Subcutaneous abdominal adipose tissue (tissue), 5 donors: ENCODE results near the gene ARF6.
"Not testable (repeated sequence)": the region's sequence is repeated elsewhere in the genome, so short reads cannot be mapped to it uniquely, and the experiment has no call there.

Source experiments
- H3K27ac ChIP-seq: one replicate; pipeline ENCODE4 v1.7.0; 2013; ENCODE audit warnings: low read depth, mild to moderate bottlenecking, inconsistent platforms, low read length, moderate library complexity
- H3K27me3 ChIP-seq, 5 donors: one replicate each; pipeline ENCODE4 v1.7.0; 2013; ENCODE audit warnings: low read length in 5 of 5, inconsistent platforms in 1 of 5; ENCODE audit not compliant: control insufficient read depth in 5 of 5, insufficient read depth in 4 of 5
- H3K36me3 ChIP-seq, 5 donors: one replicate each; pipeline ENCODE4 v1.7.0; 2013; ENCODE audit warnings: low read length in 5 of 5; ENCODE audit not compliant: control insufficient read depth in 5 of 5, insufficient read depth in 5 of 5
- H3K4me1 ChIP-seq, 5 donors: one replicate each; pipeline ENCODE4 v1.7.0; 2013; ENCODE audit warnings: low read length in 5 of 5, mild to moderate bottlenecking in 3 of 5, moderate library complexity in 1 of 5; ENCODE audit not compliant: control insufficient read depth in 5 of 5, insufficient read depth in 5 of 5
- H3K4me3 ChIP-seq, 5 donors: one replicate each; pipeline ENCODE4 v1.7.0; 2013; ENCODE audit warnings: low read length in 5 of 5, low read depth in 1 of 5
- H3K9ac ChIP-seq, 5 donors: one replicate each; pipeline ENCODE4 v1.7.0; 2013; ENCODE audit warnings: low read length in 5 of 5, mild to moderate bottlenecking in 4 of 5, moderate library complexity in 3 of 5
- H3K9me3 ChIP-seq, 5 donors: one replicate each; pipeline ENCODE4 v1.7.0; 2013; ENCODE audit warnings: low read length in 5 of 5; ENCODE audit not compliant: control insufficient read depth in 5 of 5
- donor health status: healthy.
- donor health status: healthy.
- donor health status: healthy.
- donor health status: healthy.
- donor health status: healthy.

Gene ARF6

GRCh38 chr14:49893309-49894213 lies 679 bp downstream of the ARF6 start:
- peaks cover 0 to 10% (median 7%) of the 10 kb centered on the region in 5 donors for H3K36me3 ChIP-seq
- H3K4me1 ChIP-seq, result peaks cover 8 to 51% (median 48%) of the 10 kb centered on the region in 5 donors

GRCh38 chr14:49894214-49895107 lies 1.6 kb downstream of the ARF6 start:
- not testable (repeated sequence) for H3K9me3 ChIP-seq, H3K27me3 ChIP-seq
- Histone ChIP-seq H3K9ac (peak overlapping the region; percentile 96 to 100 (median 97)), H3K27ac (peak overlapping the region; percentile 99), H3K4me3 (peak overlapping the region; percentile 90 to 99 (median 97)), H3K36me3 (peaks cover 0 to 10% (median 7%) of the 10 kb centered on the region in 5 donors), H3K4me1 (peaks cover 8 to 53% (median 48%) of the 10 kb centered on the region in 5 donors)

More at GRCh38 chr14:49893309-49894213, 679 bp downstream of the ARF6 start:
- Histone ChIP-seq H3K27ac (peak overlapping the region; percentile 99), H3K27me3 (no peaks in the 10 kb centered on the region), H3K9me3 (no peaks in the 10 kb centered on the region), H3K4me3 (peak overlapping the region; percentile 90 to 99 (median 97)), H3K9ac (peak overlapping the region; percentile 96 to 100 (median 97))

- peaks cover 0 to 10% (median 7%) of the 10 kb centered on the region in 5 donors for H3K36me3 ChIP-seq
- peak overlapping the region; percentile 59 to 99 (median 95) for H3K4me3 ChIP-seq
- H3K4me1 ChIP-seq, result peaks cover 8 to 53% (median 48%) of the 10 kb centered on the region in 5 donors
- H3K27me3 ChIP-seq, result no peaks in the 10 kb centered on the region
- H3K9ac ChIP-seq, result peak overlapping the region in 2 of 5 donors; percentile 42 to 100
- peak overlapping the region; percentile 99 for H3K27ac ChIP-seq
- H3K9me3 ChIP-seq, result no peaks in the 10 kb centered on the region
Observed at GRCh38 chr14:49895480-49895879, 2.6 kb downstream of the ARF6 start.

- Histone ChIP-seq H3K4me1 (peaks cover 8 to 53% (median 48%) of the 10 kb centered on the region in 5 donors), H3K4me3 (peak overlapping the region; percentile 59 to 99 (median 95)), H3K27ac (peak overlapping the region; percentile 99), H3K36me3 (peaks cover 0 to 10% (median 7%) of the 10 kb centered on the region in 5 donors), H3K9ac (peak overlapping the region in 3 of 5 donors; percentile 11 to 100 (median 42))
- H3K27me3 ChIP-seq, H3K9me3 ChIP-seq: not testable (repeated sequence)
Observed at GRCh38 chr14:49896272-49896671, 3.4 kb downstream of the ARF6 start.

- peaks cover 6 to 50% (median 45%) of the 10 kb centered on the region in 5 donors for H3K4me1 ChIP-seq
- H3K4me3 ChIP-seq, result peak overlapping the region in 3 of 5 donors; percentile 10 to 32 (median 32)
- peak overlapping the region; percentile 99 for H3K27ac ChIP-seq
- no peaks in the 10 kb centered on the region for H3K9me3 ChIP-seq
- peaks cover 0 to 10% (median 7%) of the 10 kb centered on the region in 5 donors for H3K36me3 ChIP-seq
- H3K27me3 ChIP-seq, result no peaks in the 10 kb centered on the region
- peak overlapping the region; percentile 11 to 61 (median 43) for H3K9ac ChIP-seq
Observed at GRCh38 chr14:49896966-49897365, 4.1 kb downstream of the ARF6 start.

GRCh38 chr14:49897414-49897813 lies 4.5 kb downstream of the ARF6 start:
- H3K4me3 ChIP-seq, result no peak overlapping the region
- H3K4me1 ChIP-seq, result peaks cover 5 to 48% (median 42%) of the 10 kb centered on the region in 5 donors
- H3K36me3 ChIP-seq, result peaks cover 0 to 10% (median 7%) of the 10 kb centered on the region in 5 donors
- peak overlapping the region in 3 of 5 donors; percentile 37 to 61 (median 43) for H3K9ac ChIP-seq
- no peaks in the 10 kb centered on the region for H3K27me3 ChIP-seq
- H3K27ac ChIP-seq, result peak overlapping the region; percentile 99
- H3K9me3 ChIP-seq, result no peaks in the 10 kb centered on the region

- Histone ChIP-seq H3K9ac (peak overlapping the region in 1 of 5 donors; percentile 37), H3K36me3 (peaks cover 0 to 10% (median 7%) of the 10 kb centered on the region in 5 donors), H3K9me3 (no peaks in the 10 kb centered on the region), H3K4me1 (peaks cover 5 to 48% (median 42%) of the 10 kb centered on the region in 5 donors), H3K4me3 (peak overlapping the region in 1 of 5 donors; percentile 16), H3K27me3 (no peaks in the 10 kb centered on the region), H3K27ac (peak overlapping the region; percentile 99)
Observed at GRCh38 chr14:49897965-49898364, 5.1 kb downstream of the ARF6 start.

GRCh38 chr14:49898485-49898884 lies 5.6 kb downstream of the ARF6 start:
- no peaks in the 10 kb centered on the region for H3K27me3 ChIP-seq
- no peaks in the 10 kb centered on the region for H3K9me3 ChIP-seq
- no peak overlapping the region for H3K4me3 ChIP-seq
- H3K27ac ChIP-seq, result peak overlapping the region; percentile 99
- H3K9ac ChIP-seq, result peak overlapping the region in 1 of 5 donors; percentile 37
- H3K36me3 ChIP-seq, result peaks cover 0 to 10% (median 7%) of the 10 kb centered on the region in 5 donors
- peaks cover 5 to 48% (median 42%) of the 10 kb centered on the region in 5 donors for H3K4me1 ChIP-seq

GRCh38 chr14:49900973-49901372 lies 8.1 kb downstream of the ARF6 start:
- Histone ChIP-seq H3K27ac (no peak overlapping the region), H3K27me3 (no peaks in the 10 kb centered on the region), H3K4me3 (no peak overlapping the region), H3K9me3 (no peaks in the 10 kb centered on the region), H3K4me1 (peaks cover 4 to 25% (median 20%) of the 10 kb centered on the region in 5 donors), H3K9ac (no peak overlapping the region), H3K36me3 (no peaks in the 10 kb centered on the region)
